Mucosa of descending colon (tissue), 3 donors: ENCODE results near the gene CSF3R. TPM values are rescaled to one million over a fixed set of nuclear protein-coding genes. Genes with fewer than 3 reads are reported as not detected.
"Not testable (repeated sequence)": the region's sequence is repeated elsewhere in the genome, so short reads cannot be mapped to it uniquely, and the experiment has no call there.

Experiments
- ATAC-seq: fragments of 200-7000 bp; cut with Tn5 transposase; one replicate; pipeline ENCODE4 v1.9.1; 2020; ENCODE audit warnings: mild to moderate bottlenecking, moderate library complexity
- DNase-seq, 3 donors: peaks; one replicate each; pipeline ENCODE4 v3.0.0-alpha.2; 2020
- H3K36me3 ChIP-seq: fragments of 200-600 bp; one replicate; pipeline ENCODE4 v1.8.0; 2021; ENCODE audit warnings: low read depth, mild to moderate bottlenecking
- H3K4me1 ChIP-seq: fragments of 200-600 bp; one replicate; pipeline ENCODE4 v1.8.0; 2021; ENCODE audit warnings: low read depth, mild to moderate bottlenecking
- H3K4me3 ChIP-seq: fragments of 200-600 bp; one replicate; pipeline ENCODE4 v1.8.0; 2021; ENCODE audit warnings: mild to moderate bottlenecking
- H3K9me3 ChIP-seq: fragments of 200-600 bp; one replicate; pipeline ENCODE4 v1.8.0; 2021; ENCODE audit warnings: mild to moderate bottlenecking
- CTCF ChIP-seq: fragments of 200-600 bp; IDR thresholded peaks from one replicate; pipeline ENCODE4 v1.8.0; 2022; ENCODE audit warnings: antibody characterized with exemption, mild to moderate bottlenecking
- intact Hi-C, 2 donors: fragments of 100-400 bp; cut with DNase I in 1 of 2; cut with micrococcal nuclease in 1 of 2; formaldehyde crosslinking; loops; one replicate each; pipeline versions ENCODE4 v1.11.0 to v1.11.1; 2022; cut with DNase I, micrococcal nuclease
- total RNA-seq, 3 donors: library from RNA; stranded (reverse); fragmentation: NEBNext Ultra II Directional in 2 of 3; extraction: Animal tissue kit (Norgen Biotek cat#: 25700) in 2 of 3; gene quantifications; one replicate each; pipeline versions ENCODE4 v1.2.1 to v1.2.4, GENCODE V29; 2021 to 2023
- donor health status: DM: no; HTN: no; CAD: no; lungs with moderate emphysema.
- donor health status: DM: no; HTN: no; CAD: no.
- donor health status: DM: no; HTN: yes; CAD: no.

Gene CSF3R
- total RNA-seq, 3 donors from 2014 or later: 1.4 to 7.7 (median 4.7) TPM

GRCh38 chr1:36479505-36480051 lies 3.1 kb downstream of the CSF3R start:
- H3K9me3 ChIP-seq: no peaks in the 10 kb centered on the region
- intact Hi-C loops: no loop called here
- no peaks in the 10 kb centered on the region for H3K36me3 ChIP-seq
- no peak for TF ChIP-seq CTCF
- no peaks in the 10 kb centered on the region for H3K4me1 ChIP-seq
- DNase-seq: no peak
- no peak for ATAC-seq
- H3K4me3 ChIP-seq: no peak overlapping the region

GRCh38 chr1:36477615-36478014 lies 5.1 kb downstream of the CSF3R start:
- H3K9me3 ChIP-seq, H3K36me3 ChIP-seq, H3K4me1 ChIP-seq, DNase-seq, H3K4me3 ChIP-seq, ATAC-seq, intact Hi-C loops: not testable (repeated sequence)

GRCh38 chr1:36476945-36477344 lies 5.8 kb downstream of the CSF3R start:
- TF ChIP-seq CTCF: no peak
- Histone ChIP-seq H3K4me1 (no peaks in the 10 kb centered on the region), H3K4me3 (no peak overlapping the region), H3K36me3 (no peaks in the 10 kb centered on the region), H3K9me3 (no peaks in the 10 kb centered on the region)
- DNase-seq: no peak
- intact Hi-C loops: no loop called here
- no peak for ATAC-seq

GRCh38 chr1:36475910-36476604 lies 6.7 kb downstream of the CSF3R start:
- intact Hi-C loops: no loop called here
- ATAC-seq (no peak), DNase-seq (no peak)
- no peak for TF ChIP-seq CTCF
- H3K4me3 ChIP-seq: no peak overlapping the region
- no peaks in the 10 kb centered on the region for H3K36me3 ChIP-seq
- no peaks in the 10 kb centered on the region for H3K9me3 ChIP-seq
- no peaks in the 10 kb centered on the region for H3K4me1 ChIP-seq

GRCh38 chr1:36475341-36475740 lies 7.4 kb downstream of the CSF3R start:
- DNase-seq (no peak), ATAC-seq (no peak)
- intact Hi-C loops: no loop called here
- H3K4me1 ChIP-seq: no peaks in the 10 kb centered on the region
- no peaks in the 10 kb centered on the region for H3K9me3 ChIP-seq
- H3K4me3 ChIP-seq: no peak overlapping the region
- no peaks in the 10 kb centered on the region for H3K36me3 ChIP-seq
- no peak for TF ChIP-seq CTCF

GRCh38 chr1:36472656-36473055 lies 10.1 kb downstream of the CSF3R start:
- Histone ChIP-seq H3K9me3 (no peaks in the 10 kb centered on the region), H3K36me3 (no peaks in the 10 kb centered on the region), H3K4me3 (no peak overlapping the region), H3K4me1 (no peaks in the 10 kb centered on the region)
- TF ChIP-seq CTCF: no peak
- no peak for DNase-seq
- intact Hi-C loops: no loop called here
- ATAC-seq: no peak
